22Rv1 (cell line): ENCODE measurements around the gene CCDC68.

Experiments
- ZFX ChIP-seq: fragments of 450-650 bp; IDR thresholded peaks from 2 replicates; pipeline ENCODE4 v1.6.1; 2017; ENCODE audit warnings: antibody characterized with exemption, borderline replicate concordance
- TF ChIP-seq, protein P1 (sequence below): fragments of 450-650 bp; IDR thresholded peaks from 2 replicates; pipeline ENCODE4 v1.5.1; 2017; ENCODE audit warnings: mild to moderate bottlenecking

DNA sequence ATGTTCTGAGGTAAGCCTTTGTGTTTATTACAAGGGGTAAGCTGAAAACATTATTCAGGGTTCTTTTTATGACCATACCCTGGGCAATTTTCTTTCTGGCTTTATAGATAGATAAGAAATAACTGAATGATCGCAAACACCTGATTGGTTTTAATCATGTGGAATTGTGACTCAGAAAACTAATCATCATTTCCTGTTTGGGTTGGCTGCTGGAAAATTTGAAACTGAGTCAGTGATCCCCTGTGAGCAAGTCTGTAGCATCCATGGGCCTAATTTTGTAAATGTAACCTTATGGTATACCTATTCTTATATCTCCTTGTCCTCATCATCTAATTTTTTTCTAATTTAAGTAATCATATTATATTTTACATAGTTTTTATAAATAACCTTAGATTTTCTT lies 34.3 kb downstream of the CCDC68 start:
- TF ChIP-seq, protein P1, sequence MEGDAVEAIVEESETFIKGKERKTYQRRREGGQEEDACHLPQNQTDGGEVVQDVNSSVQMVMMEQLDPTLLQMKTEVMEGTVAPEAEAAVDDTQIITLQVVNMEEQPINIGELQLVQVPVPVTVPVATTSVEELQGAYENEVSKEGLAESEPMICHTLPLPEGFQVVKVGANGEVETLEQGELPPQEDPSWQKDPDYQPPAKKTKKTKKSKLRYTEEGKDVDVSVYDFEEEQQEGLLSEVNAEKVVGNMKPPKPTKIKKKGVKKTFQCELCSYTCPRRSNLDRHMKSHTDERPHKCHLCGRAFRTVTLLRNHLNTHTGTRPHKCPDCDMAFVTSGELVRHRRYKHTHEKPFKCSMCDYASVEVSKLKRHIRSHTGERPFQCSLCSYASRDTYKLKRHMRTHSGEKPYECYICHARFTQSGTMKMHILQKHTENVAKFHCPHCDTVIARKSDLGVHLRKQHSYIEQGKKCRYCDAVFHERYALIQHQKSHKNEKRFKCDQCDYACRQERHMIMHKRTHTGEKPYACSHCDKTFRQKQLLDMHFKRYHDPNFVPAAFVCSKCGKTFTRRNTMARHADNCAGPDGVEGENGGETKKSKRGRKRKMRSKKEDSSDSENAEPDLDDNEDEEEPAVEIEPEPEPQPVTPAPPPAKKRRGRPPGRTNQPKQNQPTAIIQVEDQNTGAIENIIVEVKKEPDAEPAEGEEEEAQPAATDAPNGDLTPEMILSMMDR, result no peak
- no peak for TF ChIP-seq ZFX
